PC-3 (cell line): Measurements from ENCODE around the gene KCNC2. TPM values are rescaled to one million over a fixed set of nuclear protein-coding genes. Genes with fewer than 3 reads are reported as not detected.

Source experiments
- ATAC-seq: fragments of 200-7000 bp; cut with Tn5 transposase; 2 replicates; pipeline ENCODE4 v1.9.1; 2020; ENCODE audit warnings: mild to moderate bottlenecking, moderate library complexity
- BruUV-seq: library from RNA; stranded (reverse); fragments of 400-500 nt; replicated peaks from 2 replicates; lab custom pipeline; 2021; lab: Mats Ljungman, UMichigan
- CTCF ChIA-PET: fragments of 300-600 bp; sonication (Branson Sonifier 250); formaldehyde crosslinking; loops from one replicate; lab custom pipeline; 2022; ENCODE audit warnings: antibody characterized with exemption; lab: Charles Lee
- POLR2A ChIA-PET: fragments of 300-600 bp; sonication (Branson Sonifier 250); formaldehyde crosslinking; loops from one replicate; lab custom pipeline; 2022; ENCODE audit warnings: antibody characterized with exemption; ENCODE audit not compliant: unreplicated experiment; lab: Charles Lee
- DNase-seq: peaks from one replicate; pipeline ENCODE4 v3.0.0-alpha.2; 2015
- H2AFZ ChIP-seq: fragments of 300-600 bp; sonication (generic); 2 replicates; pipeline ENCODE4 v1.6.0; 2016; ENCODE audit warnings: antibody characterized with exemption, low read length
- H3F3A ChIP-seq: fragments of 300-600 bp; sonication (generic); one replicate; pipeline ENCODE4 v1.6.0; 2017; ENCODE audit warnings: antibody characterized with exemption, low read length, control low read depth, mild to moderate bottlenecking; ENCODE audit not compliant: unreplicated experiment
- H3K27ac ChIP-seq: fragments of 300-600 bp; sonication (generic); 2 replicates; pipeline ENCODE4 v1.5.1; 2016; ENCODE audit warnings: mild to moderate bottlenecking, low read length
- H3K27me3 ChIP-seq: fragments of 300-600 bp; sonication (generic); 2 replicates; pipeline ENCODE4 v1.6.1; 2016; ENCODE audit warnings: low read length, mixed read lengths
- H3K36me3 ChIP-seq: fragments of 300-600 bp; sonication (generic); 2 replicates; pipeline ENCODE4 v1.6.1; 2016; ENCODE audit warnings: low read depth, mixed run types, low read length, mixed read lengths
- H3K4me1 ChIP-seq: fragments of 300-600 bp; sonication (generic); 2 replicates; pipeline ENCODE4 v1.5.1; 2016; ENCODE audit warnings: low read length; ENCODE audit not compliant: insufficient read depth
- H3K4me2 ChIP-seq: fragments of 300-600 bp; sonication (generic); 2 replicates; pipeline ENCODE4 v1.6.0; 2016; ENCODE audit warnings: low read length
- H3K4me3 ChIP-seq: fragments of 300-600 bp; sonication (generic); 2 replicates; pipeline ENCODE4 v1.5.1; 2016; ENCODE audit warnings: mild to moderate bottlenecking, low read length, mixed read lengths
- H3K79me2 ChIP-seq: fragments of 300-600 bp; sonication (generic); 2 replicates; pipeline ENCODE4 v1.6.1; 2017; ENCODE audit warnings: low read length, mixed read lengths
- H3K9ac ChIP-seq: fragments of 300-600 bp; sonication (generic); 2 replicates; pipeline ENCODE4 v1.6.0; 2016; ENCODE audit warnings: mild to moderate bottlenecking, low read length
- H3K9me2 ChIP-seq: fragments of 300-600 bp; sonication (generic); replicated peaks from 2 replicates; pipeline ENCODE4 v1.6.1; 2016; ENCODE audit warnings: mixed run types, low read length, mixed read lengths
- H3K9me3 ChIP-seq: fragments of 300-600 bp; sonication (generic); 2 replicates; pipeline ENCODE4 v1.6.1; 2016; ENCODE audit warnings: low read length, mixed read lengths
- H4K20me1 ChIP-seq: fragments of 300-600 bp; sonication (generic); 2 replicates; pipeline ENCODE4 v1.6.1; 2016; ENCODE audit warnings: low read length, mixed read lengths
- EZH2 ChIP-seq: fragments of 300-600 bp; sonication (generic); IDR thresholded peaks from one replicate; pipeline ENCODE4 v1.6.1; 2017; ENCODE audit warnings: antibody characterized with exemption, mild to moderate bottlenecking, low read length; ENCODE audit not compliant: unreplicated experiment
- EZH2phosphoT487 ChIP-seq: fragments of 300-600 bp; sonication (generic); IDR thresholded peaks from 2 replicates; pipeline ENCODE4 v1.6.1; 2018; ENCODE audit warnings: mild to moderate bottlenecking, antibody characterized with exemption, low read length, borderline replicate concordance
- intact Hi-C: fragments of 100-400 bp; cut with micrococcal nuclease; formaldehyde crosslinking; loops from 2 replicates; pipeline ENCODE4 v1.9.0; 2023
- total RNA-seq: library from RNA; depleted of rRNA; stranded (reverse); fragments of >200 nt; gene quantifications from 2 replicates; pipeline ENCODE4 v1.2.3, GENCODE V29; 2014
- TF ChIP-seq, protein P1 (sequence below): fragments of 300-600 bp; sonication (generic); conservative IDR thresholded peaks from 2 replicates; pipeline ENCODE4 v1.5.1; 2017; ENCODE audit warnings: antibody characterized with exemption, low read depth, mild to moderate bottlenecking, low read length

KCNC2 gene
- total RNA-seq, 1 experiment from 2014 or later: not detected

DNA sequence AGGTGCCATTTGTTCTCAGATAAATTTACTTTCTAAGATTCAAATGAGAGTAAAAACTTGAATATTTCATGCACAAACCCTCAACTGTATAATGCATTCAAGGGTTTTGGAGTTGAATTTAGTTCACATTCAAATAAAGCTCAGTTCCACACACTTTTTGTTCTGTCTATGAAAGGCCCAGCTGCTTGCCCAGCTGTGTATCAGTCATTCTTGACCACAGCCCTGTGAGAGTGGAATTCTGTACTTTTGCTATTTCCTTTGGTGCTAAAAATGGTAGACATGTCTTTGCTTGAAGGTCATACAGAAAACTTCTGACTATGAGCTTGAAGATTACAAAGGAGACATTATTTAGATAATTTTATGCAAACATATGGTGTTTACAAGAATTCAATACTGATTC, 110.4 kb downstream of the KCNC2 start:
- no peaks in the 10 kb centered on the region for H3K36me3 ChIP-seq

DNA sequence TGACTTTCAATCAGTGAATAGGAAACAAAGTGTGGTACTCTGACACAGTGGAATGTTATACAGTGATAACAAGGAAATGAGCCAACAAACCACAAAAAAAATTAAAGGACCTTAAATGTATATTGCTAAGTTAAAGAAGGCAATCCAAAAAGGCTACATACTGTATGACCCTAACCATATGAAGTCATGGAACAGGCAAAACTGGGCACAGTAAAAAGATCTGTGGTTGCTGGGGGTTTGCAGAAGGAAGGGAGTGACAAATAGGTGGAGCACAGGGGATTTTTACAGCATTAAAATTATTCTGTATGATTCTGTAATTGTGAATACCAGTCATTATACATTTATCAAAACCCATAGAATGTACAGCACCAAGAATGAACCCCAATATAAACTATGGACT, 112.6 kb downstream of the KCNC2 start:
- no TSS peak for BruUV-seq
- ATAC-seq (no peak), DNase-seq (no peak)
- Histone ChIP-seq H3K9me3 (no peaks in the 10 kb centered on the region), H3K4me2 (no peak overlapping the region), H4K20me1 (no peaks in the 10 kb centered on the region), H2AFZ (no peak overlapping the region), H3K4me3 (no peak overlapping the region), H3K9me2 (no peaks in the 10 kb centered on the region), H3F3A (no peaks in the 10 kb centered on the region), H3K27ac (no peak overlapping the region), H3K4me1 (no peaks in the 10 kb centered on the region), H3K9ac (no peak overlapping the region), H3K27me3 (0 out of 2 replicates have a peak, but pooled peaks cover 4% of the 10 kb centered on the region), H3K36me3 (no peaks in the 10 kb centered on the region), H3K79me2 (no peaks in the 10 kb centered on the region)
- intact Hi-C loops: no loop called here
- ChIA-PET CTCF (no interaction called here), POLR2A (no interaction called here)
- TF ChIP-seq, protein P1, sequence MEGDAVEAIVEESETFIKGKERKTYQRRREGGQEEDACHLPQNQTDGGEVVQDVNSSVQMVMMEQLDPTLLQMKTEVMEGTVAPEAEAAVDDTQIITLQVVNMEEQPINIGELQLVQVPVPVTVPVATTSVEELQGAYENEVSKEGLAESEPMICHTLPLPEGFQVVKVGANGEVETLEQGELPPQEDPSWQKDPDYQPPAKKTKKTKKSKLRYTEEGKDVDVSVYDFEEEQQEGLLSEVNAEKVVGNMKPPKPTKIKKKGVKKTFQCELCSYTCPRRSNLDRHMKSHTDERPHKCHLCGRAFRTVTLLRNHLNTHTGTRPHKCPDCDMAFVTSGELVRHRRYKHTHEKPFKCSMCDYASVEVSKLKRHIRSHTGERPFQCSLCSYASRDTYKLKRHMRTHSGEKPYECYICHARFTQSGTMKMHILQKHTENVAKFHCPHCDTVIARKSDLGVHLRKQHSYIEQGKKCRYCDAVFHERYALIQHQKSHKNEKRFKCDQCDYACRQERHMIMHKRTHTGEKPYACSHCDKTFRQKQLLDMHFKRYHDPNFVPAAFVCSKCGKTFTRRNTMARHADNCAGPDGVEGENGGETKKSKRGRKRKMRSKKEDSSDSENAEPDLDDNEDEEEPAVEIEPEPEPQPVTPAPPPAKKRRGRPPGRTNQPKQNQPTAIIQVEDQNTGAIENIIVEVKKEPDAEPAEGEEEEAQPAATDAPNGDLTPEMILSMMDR: no peak
- no peak for TF ChIP-seq EZH2phosphoT487
- TF ChIP-seq EZH2: no peak

More for the DNA sequence above, 110.4 kb downstream of the KCNC2 start:
- no TSS peak for BruUV-seq
- H3K27me3 ChIP-seq: no peaks in the 10 kb centered on the region
- no peaks in the 10 kb centered on the region for H3K79me2 ChIP-seq
- no peaks in the 10 kb centered on the region for H3K9me3 ChIP-seq
- no peaks in the 10 kb centered on the region for H3K4me1 ChIP-seq
- DNase-seq (no peak), ATAC-seq (no peak)
- no peaks in the 10 kb centered on the region for H3F3A ChIP-seq
- POLR2A ChIA-PET: no interaction called here
- H2AFZ ChIP-seq: no peak overlapping the region
- CTCF ChIA-PET: no interaction called here
- no peaks in the 10 kb centered on the region for H4K20me1 ChIP-seq
- H3K9me2 ChIP-seq: no peaks in the 10 kb centered on the region
- H3K27ac ChIP-seq: no peak overlapping the region
- intact Hi-C loops: no loop called here
- TF ChIP-seq, protein P1: no peak
- TF ChIP-seq EZH2phosphoT487 (no peak), EZH2 (no peak)
- H3K4me3 ChIP-seq: no peak overlapping the region
- no peak overlapping the region for H3K9ac ChIP-seq
- H3K4me2 ChIP-seq: no peak overlapping the region

DNA sequence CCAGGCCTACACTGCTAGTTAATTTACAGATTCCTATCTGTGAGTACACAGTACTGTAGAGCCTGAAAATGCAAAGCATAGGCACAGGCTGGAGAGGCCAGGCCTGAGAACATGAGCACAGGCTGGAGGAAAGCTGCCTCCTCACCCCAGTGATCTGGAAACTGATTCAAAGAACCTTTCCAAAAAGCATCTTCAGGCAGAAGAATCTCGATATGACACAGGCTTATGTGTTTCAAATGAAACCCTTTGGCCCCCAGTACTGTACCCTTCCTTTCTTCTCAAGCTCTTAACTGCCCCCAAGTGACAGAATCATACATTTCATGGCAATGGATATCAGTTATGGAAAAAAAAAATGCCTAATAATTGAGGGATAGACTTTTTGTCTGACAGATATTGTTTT, 122.0 kb downstream of the KCNC2 start:
- H3K27ac ChIP-seq: no peak overlapping the region
- no peak overlapping the region for H3K4me2 ChIP-seq
- H3K9me3 ChIP-seq: no peaks in the 10 kb centered on the region
- H3K27me3 ChIP-seq: no peaks in the 10 kb centered on the region
- DNase-seq: peak; percentile 44
- no peak overlapping the region for H3K9ac ChIP-seq
- H3K9me2 ChIP-seq: no peaks in the 10 kb centered on the region
- no peaks in the 10 kb centered on the region for H3F3A ChIP-seq
- BruUV-seq: no TSS peak
- CTCF ChIA-PET: interaction anchor here (0.5 to 0.7 kb wide), 3 partner anchors 34 to 394 kb away, joined by 3 to 4 read pairs (median 3); no protein-coding TSS in a partner anchor
- TF ChIP-seq EZH2: no peak
- TF ChIP-seq, protein P1: peak; percentile 62
- peak; percentile 49; the same call in 1 of the 2 replicates for ATAC-seq
- H3K36me3 ChIP-seq: no peaks in the 10 kb centered on the region
- H2AFZ ChIP-seq: no peak overlapping the region
- no peaks in the 10 kb centered on the region for H4K20me1 ChIP-seq
- no peaks in the 10 kb centered on the region for H3K79me2 ChIP-seq
- POLR2A ChIA-PET: no interaction called here
- no peaks in the 10 kb centered on the region for H3K4me1 ChIP-seq
- H3K4me3 ChIP-seq: no peak overlapping the region
- intact Hi-C loops: no loop called here
